ENCODE data around the gene LEF1. TPM values are rescaled to one million over a fixed set of nuclear protein-coding genes. Genes with fewer than 3 reads are reported as not detected.

Gene LEF1
- total RNA-seq, 2 donors from 2014 or later = 22.4 to 26.8 TPM

DNA sequence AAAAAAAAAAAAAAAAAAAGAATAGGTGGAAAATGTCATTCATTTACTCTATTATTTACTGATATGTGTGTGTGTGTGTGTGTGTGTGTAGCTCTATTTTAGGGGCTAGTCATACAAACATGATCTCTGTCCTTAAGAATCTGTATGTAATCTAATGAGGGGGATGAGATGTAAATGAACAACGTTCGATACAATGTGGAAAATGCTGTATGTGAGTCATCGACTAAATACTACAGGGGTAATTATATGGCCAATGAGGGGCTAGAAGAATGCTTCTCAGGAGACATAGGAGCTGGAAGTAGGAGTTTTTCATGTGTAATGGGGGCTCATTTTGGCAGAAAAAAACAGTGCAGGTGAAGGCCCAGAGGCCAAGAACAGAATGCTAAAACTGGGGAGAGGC lies 41.9 kb downstream of the LEF1 start:
- DNase-seq (ENCODE audit: low spot score) = no peak
- H3K4me3 ChIP-seq = no peak overlapping the region
- no peaks in the 10 kb centered on the region for H3K9me3 ChIP-seq
- no peaks in the 10 kb centered on the region for H3K36me3 ChIP-seq
- H3K27ac ChIP-seq = no peak overlapping the region
- WGBS = 86% methylated on average over 3 of the region's 3 CpGs
- TF ChIP-seq POLR2A (IDR thresholded peaks at IDR 0.05) (no peak), POLR2AphosphoS5 (IDR thresholded peaks at IDR 0.05) (no peak)
- TF ChIP-seq, protein P1, sequence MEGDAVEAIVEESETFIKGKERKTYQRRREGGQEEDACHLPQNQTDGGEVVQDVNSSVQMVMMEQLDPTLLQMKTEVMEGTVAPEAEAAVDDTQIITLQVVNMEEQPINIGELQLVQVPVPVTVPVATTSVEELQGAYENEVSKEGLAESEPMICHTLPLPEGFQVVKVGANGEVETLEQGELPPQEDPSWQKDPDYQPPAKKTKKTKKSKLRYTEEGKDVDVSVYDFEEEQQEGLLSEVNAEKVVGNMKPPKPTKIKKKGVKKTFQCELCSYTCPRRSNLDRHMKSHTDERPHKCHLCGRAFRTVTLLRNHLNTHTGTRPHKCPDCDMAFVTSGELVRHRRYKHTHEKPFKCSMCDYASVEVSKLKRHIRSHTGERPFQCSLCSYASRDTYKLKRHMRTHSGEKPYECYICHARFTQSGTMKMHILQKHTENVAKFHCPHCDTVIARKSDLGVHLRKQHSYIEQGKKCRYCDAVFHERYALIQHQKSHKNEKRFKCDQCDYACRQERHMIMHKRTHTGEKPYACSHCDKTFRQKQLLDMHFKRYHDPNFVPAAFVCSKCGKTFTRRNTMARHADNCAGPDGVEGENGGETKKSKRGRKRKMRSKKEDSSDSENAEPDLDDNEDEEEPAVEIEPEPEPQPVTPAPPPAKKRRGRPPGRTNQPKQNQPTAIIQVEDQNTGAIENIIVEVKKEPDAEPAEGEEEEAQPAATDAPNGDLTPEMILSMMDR (IDR thresholded peaks at IDR 0.05) = no peak
- intact Hi-C loops (cut with DNase I) = no loop called here
- H3K27me3 ChIP-seq (replicated peaks; ENCODE audit: insufficient read depth) = no peaks in the 10 kb centered on the region
- no peaks in the 10 kb centered on the region for H3K4me1 ChIP-seq (replicated peaks)

DNA sequence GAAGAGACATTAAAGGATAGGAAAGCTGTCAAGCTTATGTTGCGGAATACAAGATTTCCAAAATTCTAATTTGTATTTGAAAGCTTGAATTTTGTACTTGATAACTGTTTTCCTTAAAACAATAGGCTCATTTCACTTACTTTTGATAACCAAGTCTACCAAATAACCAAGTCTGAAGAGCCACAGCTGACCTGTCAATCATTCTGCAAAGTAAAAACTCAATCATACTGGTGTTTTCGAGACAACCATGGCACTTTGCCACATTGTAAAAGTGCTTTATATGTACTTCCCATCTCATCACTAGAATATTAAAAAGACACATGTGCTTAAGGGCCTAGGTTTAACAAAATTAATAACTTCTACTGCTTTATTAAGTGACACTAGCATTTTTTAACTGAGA lies 47.9 kb downstream of the LEF1 start:
- no peak for TF ChIP-seq POLR2A (IDR thresholded peaks at IDR 0.05)
- TF ChIP-seq, protein P1 (IDR thresholded peaks at IDR 0.05) = no peak
- TF ChIP-seq POLR2AphosphoS5 (IDR thresholded peaks at IDR 0.05) = no peak
- intact Hi-C loops (cut with DNase I) = no loop called here
- WGBS = 70% methylated on average over 2 of the region's 2 CpGs

DNA sequence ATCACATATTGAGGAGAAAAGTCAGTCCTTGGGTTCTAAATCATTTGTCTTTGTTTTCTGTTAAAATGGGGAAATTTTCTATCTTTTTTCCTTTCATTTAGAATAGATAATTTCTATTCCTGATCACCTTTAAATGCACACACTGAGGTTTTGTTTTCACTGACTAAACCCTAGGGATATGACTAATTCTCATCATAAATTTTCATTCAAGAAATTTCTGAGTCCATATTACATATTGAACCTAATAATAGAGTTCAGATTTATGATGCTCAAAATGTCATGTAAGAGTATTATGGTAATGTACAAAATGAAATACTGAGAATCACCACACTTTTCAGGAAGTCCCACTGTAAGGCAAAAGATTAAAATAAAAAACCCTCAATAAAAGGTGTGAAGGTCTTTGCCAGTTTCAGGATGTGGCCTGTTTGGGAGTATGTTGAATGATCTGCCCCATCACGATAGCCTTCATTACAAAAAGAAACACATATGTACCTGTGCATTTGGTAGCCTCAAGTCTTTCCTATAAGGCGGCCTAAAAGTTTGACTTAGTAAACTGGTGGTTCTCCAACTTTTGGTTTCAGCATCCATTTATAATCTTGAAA lies 49.4 kb downstream of the LEF1 start:
- no peak for DNase-seq (ENCODE audit: low spot score)
- TF ChIP-seq POLR2A (IDR thresholded peaks at IDR 0.05) (no peak), POLR2AphosphoS5 (IDR thresholded peaks at IDR 0.05) (no peak)
- TF ChIP-seq, protein P1 (IDR thresholded peaks at IDR 0.05) = no peak
- Histone ChIP-seq H3K27me3 (replicated peaks; ENCODE audit: insufficient read depth) (no peaks in the 10 kb centered on the region), H3K36me3 (no peaks in the 10 kb centered on the region), H3K4me3 (no peak overlapping the region), H3K4me1 (replicated peaks) (no peaks in the 10 kb centered on the region), H3K9me3 (no peaks in the 10 kb centered on the region), H3K27ac (no peak overlapping the region)
- intact Hi-C loops (cut with DNase I) = no loop called here
- 96% methylated on average over 2 of the region's 2 CpGs for WGBS

More for the DNA sequence above, 47.9 kb downstream of the LEF1 start:
- DNase-seq (ENCODE audit: low spot score) = no peak
- Histone ChIP-seq H3K36me3 (no peaks in the 10 kb centered on the region), H3K27me3 (replicated peaks; ENCODE audit: insufficient read depth) (no peaks in the 10 kb centered on the region), H3K4me3 (no peak overlapping the region), H3K4me1 (replicated peaks) (no peaks in the 10 kb centered on the region), H3K27ac (no peak overlapping the region), H3K9me3 (no peaks in the 10 kb centered on the region)

DNA sequence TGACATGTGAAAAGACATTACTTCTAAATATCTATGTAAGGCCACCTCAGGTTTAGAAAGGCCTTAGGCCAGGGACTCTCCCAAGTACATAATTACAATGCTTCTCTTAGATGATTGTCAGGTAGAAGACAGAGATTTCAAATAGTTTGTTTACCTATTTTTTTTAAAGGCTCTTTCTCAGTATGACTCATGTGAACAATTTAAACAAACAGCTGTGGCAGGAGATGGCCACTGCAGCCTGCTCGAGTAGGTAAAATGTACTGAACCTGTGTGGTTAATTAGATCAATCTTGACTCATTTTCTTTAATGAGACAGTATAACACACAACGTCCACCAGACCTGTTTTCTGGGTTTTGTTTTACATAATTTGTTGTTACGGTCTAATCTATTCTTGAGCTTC lies 50.2 kb downstream of the LEF1 start:
- WGBS = 40% methylated on average over 3 of the region's 3 CpGs
- Histone ChIP-seq H3K27ac (no peak overlapping the region), H3K4me1 (replicated peaks) (no peaks in the 10 kb centered on the region), H3K9me3 (no peaks in the 10 kb centered on the region), H3K27me3 (replicated peaks; ENCODE audit: insufficient read depth) (no peaks in the 10 kb centered on the region), H3K4me3 (no peak overlapping the region), H3K36me3 (no peaks in the 10 kb centered on the region)
- TF ChIP-seq POLR2A (IDR thresholded peaks at IDR 0.05) = no peak
- TF ChIP-seq POLR2AphosphoS5 (IDR thresholded peaks at IDR 0.05) = peak; percentile 13
- TF ChIP-seq, protein P1 (IDR thresholded peaks at IDR 0.05) = peak in 1 of 4 experiments; percentile 32
- no peak for DNase-seq (ENCODE audit: low spot score)
- intact Hi-C loops (cut with DNase I) = no loop called here

DNA sequence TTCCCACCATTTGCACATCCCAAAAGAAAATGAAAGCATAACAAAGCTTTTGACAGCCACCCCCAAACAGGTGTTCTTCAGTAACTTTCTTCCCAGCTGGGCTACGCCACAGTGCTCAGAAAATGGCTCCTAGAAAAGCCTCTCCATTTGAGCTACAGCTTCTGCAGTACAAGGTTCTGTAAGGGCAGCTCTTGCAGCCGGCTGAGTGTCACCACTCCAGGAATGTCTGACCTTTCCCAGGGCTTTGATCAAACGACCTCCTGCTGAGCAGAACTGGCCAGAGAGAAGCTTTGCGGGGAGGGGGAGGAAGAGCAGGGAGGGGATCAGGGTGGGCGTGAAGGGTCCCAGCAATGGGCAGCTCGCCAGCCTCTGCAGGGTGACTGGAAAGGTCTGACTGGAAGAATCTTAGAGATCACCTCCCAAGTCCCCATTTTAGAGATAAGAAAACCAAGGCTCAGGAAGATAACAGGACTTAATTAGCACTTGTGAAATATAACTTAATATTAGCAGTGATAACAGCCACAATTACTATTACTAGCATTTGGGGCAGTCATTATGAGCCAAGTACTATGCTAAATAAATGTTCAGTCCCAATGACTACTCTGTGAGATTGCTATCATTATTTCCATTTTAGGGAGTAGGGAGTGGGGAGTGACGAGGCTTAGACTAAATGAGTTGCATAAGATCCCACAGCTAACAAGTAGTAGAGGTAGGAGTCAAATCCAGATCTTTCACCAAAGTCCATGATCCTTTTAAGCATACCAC lies 51.1 kb downstream of the LEF1 start:
- H3K4me3 ChIP-seq = no peak overlapping the region
- H3K27me3 ChIP-seq (replicated peaks; ENCODE audit: insufficient read depth) = no peaks in the 10 kb centered on the region
- H3K9me3 ChIP-seq = no peaks in the 10 kb centered on the region
- intact Hi-C loops (cut with DNase I) = no loop called here
- WGBS = 69% methylated on average over 7 of the region's 7 CpGs
- DNase-seq (ENCODE audit: low spot score) = no peak
- H3K36me3 ChIP-seq = no peaks in the 10 kb centered on the region
- no peak for TF ChIP-seq POLR2A (IDR thresholded peaks at IDR 0.05)
- no peak for TF ChIP-seq POLR2AphosphoS5 (IDR thresholded peaks at IDR 0.05)
- TF ChIP-seq, protein P1 (IDR thresholded peaks at IDR 0.05) = no peak
- no peak overlapping the region for H3K27ac ChIP-seq
- H3K4me1 ChIP-seq (replicated peaks) = no peaks in the 10 kb centered on the region

Measured in prostate gland (tissue), 2 donors.